HG03469 (cell line): ENCODE data around the gene PLEKHA5.

Experiments
- ATAC-seq: cut with Tn5 transposase; IDR thresholded peaks from one replicate; pipeline ENCODE4 v1.9.1; 2021; ENCODE audit warnings: mild to moderate bottlenecking, moderate library complexity, moderate number of reproducible peaks; ENCODE audit not compliant: unreplicated experiment

The PLEKHA5 gene

DNA sequence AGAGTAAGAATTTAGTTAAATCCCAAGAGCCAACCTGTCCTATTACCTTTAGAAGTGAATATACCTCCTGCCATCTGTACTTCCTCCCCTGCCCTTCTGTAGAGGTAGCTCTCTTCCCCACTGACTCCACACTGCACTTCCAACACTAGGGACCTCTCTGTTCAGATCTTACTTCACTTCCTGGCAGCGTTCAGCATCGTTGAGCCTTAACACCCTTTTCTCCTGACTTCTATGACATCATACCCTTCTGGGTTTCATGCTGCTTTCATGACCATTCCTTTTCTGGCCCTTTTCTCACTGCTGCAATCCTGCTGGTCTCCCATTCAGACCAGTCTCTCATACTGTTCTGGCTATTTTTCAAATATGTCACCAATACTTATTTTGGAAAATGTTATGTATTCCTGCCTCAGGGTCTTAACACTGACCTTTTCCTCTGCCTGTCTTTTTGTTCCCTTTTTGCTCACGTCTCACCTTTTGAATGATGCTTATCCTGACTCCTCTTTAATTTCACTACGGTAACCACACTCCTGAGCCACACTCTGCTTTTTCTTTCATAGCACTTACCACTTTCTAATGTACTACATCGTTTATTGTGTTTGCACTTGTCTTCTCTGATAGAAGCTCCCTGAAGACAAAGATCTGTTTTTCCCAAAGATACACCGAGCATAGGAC lies 67.6 kb downstream of the PLEKHA5 start:
- ATAC-seq = no peak

DNA sequence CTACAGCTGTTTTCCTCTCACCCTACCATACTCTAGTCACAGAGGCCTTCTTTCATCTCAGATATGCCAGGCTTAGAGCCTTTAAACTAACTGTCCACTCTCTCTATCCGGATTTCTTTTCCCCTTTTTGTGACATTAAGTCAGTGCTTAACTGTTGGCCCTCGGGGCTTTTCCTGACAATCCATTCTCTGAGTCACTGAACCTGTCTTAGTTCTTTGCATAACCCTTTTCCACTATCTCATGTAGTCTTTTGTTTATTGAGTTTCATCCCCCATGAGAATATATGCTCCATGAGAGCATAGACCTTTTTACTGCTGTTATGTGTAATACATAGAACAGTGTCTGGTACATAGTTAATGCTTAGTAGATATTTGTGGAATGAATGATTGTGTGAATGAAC lies 68.7 kb downstream of the PLEKHA5 start:
- ATAC-seq = no peak

DNA sequence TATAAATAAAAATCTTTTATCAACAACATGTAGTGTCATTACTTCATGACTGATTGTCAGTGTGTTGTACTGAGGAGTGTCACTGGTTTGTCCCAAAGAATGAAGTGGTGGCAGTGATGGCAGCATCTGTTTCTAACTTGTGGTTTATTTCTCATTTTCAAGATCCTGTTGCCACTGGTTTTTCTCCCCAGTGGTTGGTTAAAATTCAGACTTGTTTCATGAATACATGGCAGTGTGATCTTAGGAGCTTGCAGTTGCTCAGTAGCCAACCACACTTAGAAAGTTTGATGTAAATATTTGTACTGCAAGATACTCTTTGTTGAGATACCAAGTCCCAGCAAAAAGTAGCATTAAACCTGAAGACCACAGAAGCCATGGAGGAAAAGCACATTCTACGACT lies 69.8 kb downstream of the PLEKHA5 start:
- ATAC-seq = no peak

DNA sequence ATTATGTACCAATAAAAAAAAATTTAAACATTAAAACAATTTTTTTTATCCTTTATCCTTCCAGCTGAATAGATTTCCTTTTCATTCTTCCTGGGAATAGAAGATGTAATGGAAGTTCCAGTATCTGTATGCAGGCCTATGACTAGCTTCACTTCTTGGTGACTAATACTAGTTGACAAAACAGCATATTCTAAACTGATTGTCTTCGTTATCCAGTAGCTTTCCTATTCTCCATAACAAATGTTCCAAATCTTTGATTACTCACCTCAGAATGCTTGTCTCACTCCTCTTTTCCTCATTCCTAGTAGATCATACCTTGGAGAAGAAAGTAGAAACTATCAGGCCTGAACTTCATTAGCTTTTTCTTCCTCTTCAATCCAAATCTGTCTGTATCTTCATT lies 70.7 kb downstream of the PLEKHA5 start:
- ATAC-seq = no peak

DNA sequence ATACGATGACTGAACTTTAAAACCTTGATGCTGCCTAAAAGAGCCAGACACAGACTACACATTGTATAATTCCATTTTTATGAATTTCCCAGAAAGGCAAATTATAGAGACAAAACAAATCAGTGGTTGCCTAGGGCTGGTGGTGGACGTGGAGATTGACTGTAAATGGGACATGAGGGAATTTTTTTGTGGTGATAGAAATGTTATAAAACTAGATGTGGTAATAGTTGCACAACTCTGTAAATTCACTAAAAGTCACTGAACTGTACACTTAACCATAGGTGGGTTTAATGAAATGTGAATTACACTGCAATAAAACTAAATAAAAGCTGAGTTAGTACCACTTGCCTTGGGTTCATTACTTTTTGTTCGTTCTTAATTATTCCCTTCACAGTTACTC lies 72.1 kb downstream of the PLEKHA5 start:
- ATAC-seq = no peak

DNA sequence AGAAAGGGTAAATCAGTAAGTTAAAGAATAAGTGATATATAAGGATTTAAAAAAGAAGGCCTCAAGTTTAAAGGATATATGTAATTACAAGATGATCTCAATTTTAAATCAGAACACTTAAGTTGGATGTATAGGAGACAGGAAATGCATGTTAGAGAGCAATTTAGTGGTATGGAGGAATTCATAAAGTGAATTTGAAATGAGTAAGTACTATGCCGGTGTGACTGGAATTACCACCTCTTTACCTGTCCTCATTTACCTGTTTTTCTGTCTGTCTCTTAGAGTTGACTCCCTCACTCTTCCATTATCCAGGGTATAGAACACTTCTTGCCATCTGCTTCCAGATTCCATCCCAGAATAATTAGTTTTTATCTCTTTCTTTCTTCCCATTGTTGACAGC lies 73.5 kb downstream of the PLEKHA5 start:
- no peak for ATAC-seq

DNA sequence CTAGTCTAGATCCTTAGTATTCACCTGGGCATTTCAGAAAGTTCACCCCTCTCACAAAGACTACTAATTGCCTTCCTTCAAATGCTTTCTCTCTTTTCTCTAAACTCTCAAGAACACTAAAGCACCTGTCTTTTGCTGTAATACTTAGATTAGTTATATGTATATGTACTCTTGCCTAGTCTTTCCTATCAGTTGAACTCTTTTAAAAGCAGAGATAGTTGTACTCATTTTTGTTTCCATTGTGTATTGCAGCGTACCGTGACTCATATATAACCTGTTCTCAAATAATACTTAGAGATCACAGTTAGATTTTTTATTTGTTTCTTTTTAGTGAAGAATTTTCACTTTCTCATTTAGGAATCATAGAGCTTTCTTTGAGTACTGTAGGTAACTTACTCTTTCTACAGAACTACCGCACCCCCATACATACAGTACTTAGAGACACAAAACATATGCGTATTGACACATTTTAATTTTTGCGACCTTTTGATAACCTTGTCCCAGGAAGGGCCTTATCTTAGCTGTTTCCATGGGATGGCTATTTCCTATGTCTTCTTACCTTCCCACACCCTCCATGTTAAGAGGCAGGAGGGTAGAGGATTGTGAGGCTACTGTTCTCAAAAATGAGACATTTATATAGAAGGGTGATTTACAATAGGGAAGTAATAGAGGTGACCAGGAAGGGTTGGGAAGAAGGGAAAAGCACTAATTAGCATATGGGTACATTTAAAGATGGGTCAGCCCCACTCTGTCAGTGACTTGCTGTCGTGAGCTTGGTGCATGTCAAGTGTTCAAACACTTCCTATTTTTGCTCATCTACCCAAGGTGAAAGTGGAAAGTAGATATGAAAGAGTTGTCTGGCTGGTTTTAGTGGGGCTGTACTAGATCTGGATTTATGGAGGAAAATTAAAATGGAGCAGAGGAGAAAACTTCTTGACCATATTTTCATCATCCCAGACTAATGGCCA lies 74.3 kb downstream of the PLEKHA5 start:
- no peak for ATAC-seq

DNA sequence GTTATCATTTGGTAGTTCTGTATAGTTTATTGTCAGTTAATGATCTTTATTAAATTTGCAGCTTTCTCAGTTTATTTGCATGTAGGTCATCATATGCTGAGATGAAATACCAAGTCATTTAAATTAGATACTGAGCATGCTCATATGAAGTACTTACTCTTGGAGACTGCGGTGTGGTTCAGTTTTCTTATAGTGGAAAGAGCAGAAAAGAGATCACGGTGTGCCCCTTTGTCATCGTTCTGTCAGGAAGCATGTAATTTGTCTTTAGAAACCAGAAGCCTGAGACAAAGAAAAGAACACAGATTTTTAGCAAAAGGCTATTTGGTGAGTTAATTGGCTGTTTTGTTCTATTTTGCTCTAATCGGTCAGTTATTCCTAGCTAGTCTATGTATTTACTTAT lies 75.6 kb downstream of the PLEKHA5 start:
- no peak for ATAC-seq

DNA sequence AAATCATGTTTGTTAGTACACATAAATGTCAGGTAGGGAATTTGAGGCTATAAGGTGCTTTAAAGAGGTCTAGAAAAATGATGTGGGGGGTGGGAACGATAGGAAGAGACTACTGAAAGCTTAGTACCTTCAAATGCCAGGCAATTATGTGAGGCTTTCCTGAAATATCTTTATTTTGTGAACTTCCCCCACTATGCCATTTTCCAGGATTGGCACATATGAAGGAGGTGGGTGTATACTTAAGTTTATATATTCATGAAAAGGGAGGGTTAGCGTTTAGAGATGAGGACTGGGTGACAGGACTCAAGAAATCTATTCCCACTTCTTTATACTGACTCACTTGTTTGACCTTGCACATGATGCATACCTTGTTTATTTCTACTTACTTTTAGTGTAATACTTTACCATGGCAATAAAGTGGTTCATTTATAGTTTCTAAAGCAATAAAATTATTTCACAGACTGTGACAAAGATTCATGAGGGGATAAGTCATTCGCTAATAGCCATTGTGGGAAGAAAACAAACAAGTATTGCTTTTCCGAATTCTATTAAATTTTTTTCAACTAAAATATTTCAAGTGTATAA lies 77.1 kb downstream of the PLEKHA5 start:
- ATAC-seq = no peak

DNA sequence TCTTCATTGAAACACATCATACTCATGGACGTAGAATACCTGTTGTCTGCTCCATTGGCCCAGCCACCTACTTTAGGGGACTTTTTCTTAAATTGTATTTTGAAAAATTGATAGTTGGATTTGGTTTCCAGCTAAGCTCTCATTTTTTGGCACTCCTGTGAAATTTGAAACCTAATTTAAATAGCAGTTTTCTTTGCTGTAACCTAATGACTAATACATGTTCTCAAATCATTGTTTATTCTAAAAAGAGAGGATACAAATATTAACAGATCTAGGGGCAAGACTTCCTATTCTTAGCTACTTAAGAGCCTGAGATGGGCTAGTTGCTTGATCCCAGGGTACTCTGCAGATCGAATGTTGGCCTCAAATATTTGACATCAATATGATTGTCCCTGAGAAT lies 78.9 kb downstream of the PLEKHA5 start:
- no peak for ATAC-seq

DNA sequence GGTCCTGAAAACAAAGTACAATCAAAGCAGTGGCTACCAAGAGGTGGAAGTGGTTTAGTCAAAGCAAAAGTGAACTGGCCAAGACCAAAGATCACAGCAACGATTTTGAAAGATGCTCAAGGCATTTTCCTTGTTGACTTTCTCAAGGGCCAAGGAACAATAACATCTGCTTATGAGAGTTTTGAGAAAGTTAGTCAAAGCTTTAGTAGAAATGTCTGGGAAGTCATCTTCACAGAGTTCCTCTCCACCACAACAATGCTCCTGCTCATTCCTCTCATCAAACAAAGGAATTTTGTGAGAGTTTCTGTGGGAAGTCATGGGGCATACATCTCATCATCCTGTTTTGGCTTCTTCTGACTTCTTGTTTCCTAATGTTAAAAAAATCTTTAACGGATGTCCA lies 80.1 kb downstream of the PLEKHA5 start:
- no peak for ATAC-seq

DNA sequence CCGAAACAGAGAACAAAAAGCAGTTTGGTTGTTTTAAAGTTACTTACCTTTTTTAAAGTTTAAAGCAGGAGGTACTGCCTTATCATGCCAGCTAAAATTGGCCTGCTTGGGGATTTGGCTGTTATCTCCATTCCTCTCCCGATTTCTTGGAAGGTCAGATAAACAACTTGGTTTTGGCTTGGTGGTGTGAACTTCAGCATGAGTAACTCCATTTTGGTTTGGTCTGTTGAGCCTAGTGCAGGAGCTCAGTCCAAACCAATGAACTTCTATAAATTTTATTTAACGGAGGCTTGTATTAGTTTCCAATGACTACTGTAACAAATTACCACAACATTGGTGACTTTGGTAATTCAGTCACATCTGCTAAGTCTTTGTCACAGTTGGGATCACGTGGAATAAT lies 82.3 kb downstream of the PLEKHA5 start:
- ATAC-seq = no peak

DNA sequence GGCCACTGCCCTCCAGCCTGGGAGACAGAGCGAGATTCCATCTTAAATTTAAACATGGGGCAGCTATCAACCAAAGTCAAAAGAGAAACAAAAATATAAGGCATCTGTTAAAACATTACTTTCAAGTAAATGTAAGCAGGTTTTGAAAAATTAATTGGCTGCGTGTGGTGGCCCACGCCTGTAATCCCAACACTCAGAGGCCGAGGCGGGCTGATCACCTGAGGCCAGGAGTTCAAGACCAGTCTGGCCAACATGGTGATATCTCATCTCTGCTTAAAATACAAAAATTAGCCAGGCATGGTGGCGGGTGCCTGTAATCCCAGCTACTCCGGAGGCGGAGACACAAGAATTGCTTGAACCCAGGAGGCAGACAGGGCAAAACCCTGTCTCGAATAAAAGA lies 82.7 kb downstream of the PLEKHA5 start:
- no peak for ATAC-seq

DNA sequence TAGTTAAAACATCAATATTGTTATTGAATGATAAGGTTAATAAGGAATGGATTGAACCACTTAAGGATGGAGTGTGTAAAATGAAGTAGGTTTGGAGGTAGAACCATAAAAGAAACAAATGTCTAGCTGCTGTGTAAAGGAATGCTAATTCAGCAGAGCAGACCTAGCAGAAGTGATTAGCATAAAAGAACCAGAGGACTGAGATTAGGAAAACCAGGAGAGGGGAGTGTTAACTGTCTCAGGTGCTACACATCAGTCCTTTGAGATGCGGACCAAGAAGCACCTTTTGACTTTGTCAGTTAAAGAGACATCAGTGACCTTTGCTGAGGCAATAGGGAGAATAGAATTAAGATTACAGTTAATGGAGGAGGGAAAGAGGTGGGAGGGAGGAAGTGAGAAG lies 84.5 kb downstream of the PLEKHA5 start:
- ATAC-seq = no peak

DNA sequence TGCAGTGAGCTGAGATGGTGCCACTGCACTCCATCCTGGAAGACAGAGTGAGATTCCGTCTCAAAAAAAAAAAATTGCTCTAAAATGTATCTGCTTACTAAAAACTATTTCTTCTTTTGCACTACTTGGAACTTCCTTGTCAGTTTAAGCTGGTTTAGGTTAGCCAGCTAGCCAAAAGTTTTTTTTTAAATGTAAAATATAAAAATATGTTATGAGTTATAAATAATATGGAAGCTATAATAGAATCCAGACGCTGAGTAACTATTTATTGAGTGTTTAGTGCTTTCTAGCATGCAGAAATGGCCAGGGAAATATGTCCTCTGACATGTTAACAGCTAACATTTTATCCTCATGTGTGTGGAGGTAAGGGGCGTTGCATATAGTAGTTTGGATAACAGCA lies 85.6 kb downstream of the PLEKHA5 start:
- ATAC-seq = no peak

DNA sequence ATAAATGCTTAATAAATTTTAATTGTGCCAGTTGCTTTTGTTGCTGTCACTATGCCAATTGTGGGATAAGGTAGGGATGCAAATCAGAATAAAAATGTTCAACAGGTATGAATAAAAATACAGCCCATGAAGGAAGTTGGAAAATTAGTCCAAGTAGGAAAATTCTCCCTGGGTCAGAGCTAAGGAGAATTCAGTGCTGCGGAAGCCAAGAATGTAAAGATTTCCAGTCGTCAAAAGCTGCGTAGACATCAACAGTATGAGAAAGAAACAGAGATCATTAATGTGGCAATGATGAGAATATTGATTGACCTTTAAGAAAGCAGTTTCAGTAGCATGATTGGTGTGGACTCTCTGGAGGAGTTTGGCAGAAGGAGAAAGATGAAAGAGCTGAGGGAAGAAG lies 87.9 kb downstream of the PLEKHA5 start:
- ATAC-seq = no peak

DNA sequence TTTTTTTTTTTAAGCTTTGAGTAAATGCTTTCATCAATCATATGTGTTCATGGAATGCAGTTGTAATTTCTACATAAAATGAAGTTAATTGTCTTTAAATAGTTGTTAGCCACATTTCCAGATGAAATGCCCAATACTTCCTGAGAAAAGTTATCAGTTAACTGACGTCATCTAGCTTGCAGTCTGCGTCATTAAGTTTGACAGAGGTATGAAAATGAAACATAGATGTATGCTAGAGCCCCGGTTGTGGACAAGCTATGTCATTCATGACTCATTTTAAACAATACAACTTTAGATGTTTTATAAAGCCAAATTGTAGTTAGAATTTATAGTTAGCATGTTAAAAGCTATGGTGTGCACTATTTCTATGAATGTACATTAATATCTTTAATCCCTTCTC lies 90.7 kb downstream of the PLEKHA5 start:
- ATAC-seq = no peak

DNA sequence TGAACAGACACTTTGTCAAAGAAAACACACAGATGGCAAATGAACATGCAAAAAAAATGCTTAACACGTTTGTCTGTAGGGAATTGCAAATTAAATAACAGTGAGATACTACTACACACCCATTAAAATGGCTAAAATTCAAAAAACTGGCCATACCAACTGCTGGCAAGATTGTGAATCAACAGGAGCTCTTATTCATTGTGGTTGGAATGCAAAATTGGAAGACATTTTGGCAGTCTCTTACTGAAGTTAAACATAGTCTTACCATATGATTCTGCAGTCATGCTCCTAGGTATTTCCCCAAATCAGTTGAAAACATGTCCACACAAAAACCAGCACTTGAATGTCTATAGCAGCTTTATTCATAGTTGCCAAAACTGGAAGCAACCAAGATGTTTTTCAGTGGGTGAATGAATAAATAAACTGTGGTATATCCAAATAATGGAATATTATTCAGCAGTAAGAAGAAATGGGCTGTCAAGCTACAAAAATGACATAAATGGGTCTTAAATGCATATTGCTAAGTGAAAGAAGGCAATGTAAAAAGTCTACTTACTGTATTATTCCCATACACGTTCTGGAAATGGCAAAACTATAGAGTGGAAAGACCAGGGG lies 91.4 kb downstream of the PLEKHA5 start:
- ATAC-seq = no peak

DNA sequence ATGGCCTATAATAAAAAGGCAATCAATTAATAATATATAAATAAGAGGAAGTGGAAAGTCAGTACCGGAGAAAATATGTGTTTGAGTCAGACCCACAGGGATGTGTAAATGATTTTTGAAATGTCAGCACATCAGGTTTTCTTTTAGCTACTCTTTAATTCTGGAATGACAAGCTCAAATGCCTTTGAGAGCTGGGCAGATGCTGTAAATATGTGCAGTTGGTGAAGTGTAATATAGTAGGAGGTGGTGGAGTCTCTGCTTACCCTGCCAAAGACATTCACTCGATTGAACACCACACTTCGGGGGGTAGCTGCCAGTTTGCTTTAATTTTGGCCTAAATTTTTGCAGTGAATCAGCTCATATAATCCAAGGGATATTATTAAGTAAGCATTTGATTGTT lies 93.0 kb downstream of the PLEKHA5 start:
- ATAC-seq = no peak

DNA sequence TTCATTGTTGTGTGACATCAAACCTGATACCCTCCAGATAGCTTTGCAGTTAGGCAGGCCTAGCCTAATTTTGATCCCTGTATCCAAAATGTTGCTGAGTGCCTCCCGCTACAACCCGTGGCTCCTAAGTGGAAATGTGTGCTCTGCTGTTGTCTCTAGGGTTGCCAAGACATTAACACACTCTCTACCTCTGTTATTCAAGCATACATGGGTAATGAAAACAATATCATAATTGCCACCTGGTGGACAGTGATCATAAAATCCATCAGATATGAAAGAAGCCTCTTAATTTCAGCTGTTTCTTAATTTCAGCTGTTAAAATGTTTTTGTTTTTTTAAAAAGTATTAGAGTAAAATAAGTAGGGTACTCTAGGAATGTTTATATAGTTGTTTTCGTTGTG lies 93.5 kb downstream of the PLEKHA5 start:
- no peak for ATAC-seq

DNA sequence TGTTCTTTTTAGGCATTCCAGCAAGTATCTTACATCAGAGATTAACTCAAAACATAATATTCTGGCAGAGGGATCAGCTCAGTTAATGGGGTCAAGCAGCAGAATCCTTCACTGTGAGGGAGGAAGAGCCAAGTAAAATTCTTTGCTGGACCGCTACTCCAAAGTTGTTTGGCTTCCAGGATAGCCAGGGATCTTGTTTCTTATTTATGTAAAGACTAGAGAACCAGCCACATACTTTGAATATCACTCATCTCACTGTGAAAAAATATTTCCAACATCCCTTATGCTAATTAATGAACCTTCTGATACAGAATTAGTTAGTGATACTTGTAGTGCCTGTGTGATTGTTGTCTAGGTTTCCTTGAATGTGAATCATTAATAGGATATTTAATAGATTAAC lies 94.2 kb downstream of the PLEKHA5 start:
- no peak for ATAC-seq

DNA sequence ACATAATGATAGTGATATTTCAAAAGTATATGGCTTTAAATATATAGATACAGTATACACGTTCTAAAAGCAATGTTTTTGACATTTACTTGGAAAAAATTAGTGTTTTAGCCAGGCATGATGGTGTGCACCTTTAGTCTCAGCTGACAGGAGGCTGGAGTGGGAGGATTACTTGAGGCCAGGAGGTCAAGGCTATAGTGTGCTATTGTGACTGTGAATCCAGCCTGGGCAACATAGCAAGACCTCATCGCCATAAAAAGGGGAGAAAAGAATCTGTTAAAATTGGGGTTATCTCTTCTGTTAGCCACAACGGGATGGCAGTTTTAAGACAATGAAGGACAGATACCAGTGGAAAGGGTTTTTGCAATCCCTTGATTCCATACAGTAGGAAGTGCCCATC lies 95.2 kb downstream of the PLEKHA5 start:
- ATAC-seq = no peak
